Prostate gland (tissue), 2 donors: ENCODE results near the gene OS9. TPM values are rescaled to one million over a fixed set of nuclear protein-coding genes. Genes with fewer than 3 reads are reported as not detected.

ENCODE experiments used
- DNase-seq: peaks from one replicate; pipeline ENCODE4 v3.0.0-alpha.2; 2019; ENCODE audit warnings: low spot score
- H3K27ac ChIP-seq, 2 donors: fragments of 200-600 bp; sonication (generic); 2 replicates each; pipeline ENCODE4 v1.5.1; 2017 to 2019
- H3K27me3 ChIP-seq: fragments of 200-600 bp; sonication (generic); replicated peaks from 2 replicates; pipeline ENCODE4 v1.5.1; 2019; ENCODE audit not compliant: insufficient read depth
- H3K36me3 ChIP-seq, 2 donors: fragments of 200-600 bp; sonication (generic); 1 replicate in 1 of 2; 2 replicates in 1 of 2; pipeline versions ENCODE4 v1.5.1 to v1.8.1; 2017 to 2019
- H3K4me1 ChIP-seq: fragments of 200-600 bp; sonication (generic); replicated peaks from 2 replicates; pipeline ENCODE4 v1.5.1; 2019
- H3K4me3 ChIP-seq, 2 donors: fragments of 200-600 bp; sonication (generic); 2 replicates each; pipeline ENCODE4 v1.5.1; 2017 to 2019
- H3K9me3 ChIP-seq: fragments of 200-600 bp; sonication (generic); 2 replicates; pipeline ENCODE4 v1.5.1; 2017
- CTCF ChIP-seq, 4 experiments: fragments of 200-600 bp in 2 of 4; fragments of 450-650 bp in 2 of 4; sonication (generic) in 2 of 4; IDR thresholded peaks; 1 replicate in 3 of 4; 2 replicates in 1 of 4; pipeline ENCODE4 v1.5.1; 2016 to 2019; ENCODE audit warnings: antibody characterized with exemption in 4 of 4, mild to moderate bottlenecking in 2 of 4, moderate library complexity in 2 of 4
- POLR2A ChIP-seq: fragments of 450-650 bp; IDR thresholded peaks from one replicate; pipeline ENCODE4 v1.6.1; 2016; ENCODE audit warnings: antibody characterized with exemption, mild to moderate bottlenecking
- POLR2AphosphoS5 ChIP-seq: sonication (generic); formaldehyde crosslinking; IDR thresholded peaks from one replicate; pipeline ENCODE4 v1.6.1; 2017; ENCODE audit warnings: antibody characterized with exemption
- WGBS: methylation state at CpG from one replicate; pipeline ENCODE4 v1.1.5; 2018; 5-methylcytosine and 5-hydroxymethylcytosine counted together
- intact Hi-C: fragments of 100-400 bp; cut with DNase I; formaldehyde crosslinking; loops from one replicate; pipeline ENCODE4 v1.14.2; 2022
- total RNA-seq, 2 donors: library from RNA; depleted of rRNA; stranded (reverse); fragments of >200 nt; gene quantifications; one replicate each; pipeline ENCODE4 v1.1.0, GENCODE V29; 2016

The OS9 gene
- total RNA-seq, 2 donors from 2014 or later = 210 to 321 TPM

DNA sequence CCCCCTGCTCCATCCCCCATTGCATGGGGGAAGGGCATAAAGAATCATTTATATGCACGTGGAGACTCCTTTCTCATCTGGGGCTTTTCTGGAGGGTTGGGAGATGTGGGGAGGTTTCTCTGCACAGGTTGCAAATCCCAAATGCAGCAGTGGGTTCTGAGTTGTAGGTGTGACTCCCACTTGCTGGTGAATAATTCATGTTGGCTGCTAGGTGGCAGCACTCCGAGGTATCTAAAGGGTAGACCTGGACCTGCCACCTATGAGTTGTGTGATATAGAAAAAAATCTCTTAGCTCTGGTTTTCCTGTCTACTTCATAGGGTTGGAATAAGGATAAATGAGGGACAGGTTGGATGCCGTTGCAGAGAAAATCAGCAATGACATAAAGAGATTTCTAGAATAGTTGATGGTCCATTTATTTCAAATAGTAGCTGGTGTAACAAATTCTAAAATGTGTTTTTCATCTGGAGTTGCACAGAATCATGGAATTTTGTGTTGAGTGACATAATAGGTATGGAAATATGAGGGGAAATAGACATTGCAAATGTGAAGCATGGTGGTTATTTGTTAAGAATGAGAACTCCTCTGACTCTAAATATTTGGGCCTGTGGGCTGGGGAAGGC lies 65.5 kb downstream of the OS9 start:
- DNase-seq = no peak
- Histone ChIP-seq H3K36me3 (no peaks in the 10 kb centered on the region), H3K4me3 (no peak overlapping the region), H3K4me1 (peaks cover 3% of the 10 kb centered on the region), H3K9me3 (no peaks in the 10 kb centered on the region), H3K27me3 (no peaks in the 10 kb centered on the region), H3K27ac (no peak overlapping the region)
- intact Hi-C loops = no loop called here
- TF ChIP-seq CTCF (IDR thresholded peaks at IDR 0.05) (peak in 2 of 4 experiments; percentile 15 to 41), POLR2AphosphoS5 (no peak), POLR2A (no peak)
- WGBS = 31% methylated on average over 3 of the region's 3 CpGs

DNA sequence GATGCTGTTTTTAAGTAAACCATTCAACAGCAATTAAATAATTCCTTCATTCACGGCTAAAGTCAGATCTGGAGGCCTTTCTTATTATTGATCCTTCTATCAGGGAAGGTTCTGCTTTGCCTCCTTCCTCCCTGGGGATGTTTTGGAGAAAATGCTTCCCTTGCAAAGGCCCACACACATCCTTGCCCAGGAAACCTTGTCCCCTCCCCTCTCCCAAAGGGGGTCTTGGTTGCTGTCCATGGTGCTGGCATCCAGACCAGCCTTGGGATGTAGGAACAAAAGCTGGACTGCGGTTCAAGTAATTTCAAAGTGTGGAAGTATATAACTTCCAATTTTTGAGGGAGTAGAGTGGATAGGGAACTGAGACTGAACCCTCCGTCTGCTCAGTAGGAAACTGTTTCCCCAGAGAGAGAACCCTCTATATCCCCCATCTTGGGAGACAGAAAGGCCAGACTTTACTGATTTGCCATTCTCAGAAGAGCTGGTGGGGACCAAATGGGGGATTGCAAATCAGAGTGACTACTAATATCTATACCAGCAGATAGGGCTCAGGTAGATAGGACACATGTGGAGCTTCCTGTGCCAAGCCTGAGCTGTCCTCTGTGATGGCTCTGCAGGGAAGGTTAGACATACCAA lies 66.5 kb downstream of the OS9 start:
- Histone ChIP-seq H3K27me3 (no peaks in the 10 kb centered on the region), H3K9me3 (no peaks in the 10 kb centered on the region), H3K27ac (no peak overlapping the region), H3K36me3 (no peaks in the 10 kb centered on the region), H3K4me3 (no peak overlapping the region), H3K4me1 (peaks cover 10% of the 10 kb centered on the region)
- no peak for DNase-seq
- 95% methylated on average over 3 of the region's 3 CpGs for WGBS
- TF ChIP-seq POLR2A (no peak), POLR2AphosphoS5 (no peak), CTCF (IDR thresholded peaks at IDR 0.05) (no peak)
- intact Hi-C loops = no loop called here

DNA sequence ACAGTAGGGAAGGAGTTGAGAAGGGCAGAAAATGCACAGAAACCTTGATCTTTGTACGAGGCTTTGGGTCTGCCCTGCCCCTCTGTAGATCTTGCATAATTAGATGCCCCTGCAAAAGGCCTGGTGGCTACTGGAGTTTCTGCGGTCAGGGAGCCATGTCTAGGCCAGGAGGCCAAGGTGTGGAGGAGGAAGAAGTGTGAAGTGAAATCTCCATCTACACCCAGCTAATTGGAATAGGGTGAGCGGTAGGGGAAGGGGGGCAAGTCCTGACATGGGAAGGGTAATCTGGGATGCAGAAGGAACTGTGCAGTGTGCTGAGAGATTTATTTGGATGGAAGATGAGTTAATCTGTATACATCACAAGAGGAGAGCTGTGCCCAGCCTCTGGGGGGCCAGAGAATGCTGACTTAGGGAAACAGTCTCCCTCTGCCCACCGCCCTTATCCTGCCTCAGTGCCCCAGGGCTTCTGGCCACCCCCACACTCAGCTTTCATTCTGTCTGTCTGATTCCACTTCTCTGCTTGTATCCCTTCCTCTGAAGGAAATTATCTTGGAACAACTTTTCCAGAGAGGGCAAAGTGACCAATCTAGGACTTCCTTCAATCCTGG lies 67.6 kb downstream of the OS9 start:
- no peak overlapping the region for H3K4me3 ChIP-seq
- intact Hi-C loops = no loop called here
- H3K4me1 ChIP-seq = peaks cover 16% of the 10 kb centered on the region
- DNase-seq = no peak
- no peaks in the 10 kb centered on the region for H3K9me3 ChIP-seq
- H3K36me3 ChIP-seq = no peaks in the 10 kb centered on the region
- no peak overlapping the region for H3K27ac ChIP-seq
- no peaks in the 10 kb centered on the region for H3K27me3 ChIP-seq
- TF ChIP-seq CTCF (IDR thresholded peaks at IDR 0.05) (no peak), POLR2A (no peak), POLR2AphosphoS5 (no peak)
- WGBS = 92% methylated on average over 4 of the region's 4 CpGs

DNA sequence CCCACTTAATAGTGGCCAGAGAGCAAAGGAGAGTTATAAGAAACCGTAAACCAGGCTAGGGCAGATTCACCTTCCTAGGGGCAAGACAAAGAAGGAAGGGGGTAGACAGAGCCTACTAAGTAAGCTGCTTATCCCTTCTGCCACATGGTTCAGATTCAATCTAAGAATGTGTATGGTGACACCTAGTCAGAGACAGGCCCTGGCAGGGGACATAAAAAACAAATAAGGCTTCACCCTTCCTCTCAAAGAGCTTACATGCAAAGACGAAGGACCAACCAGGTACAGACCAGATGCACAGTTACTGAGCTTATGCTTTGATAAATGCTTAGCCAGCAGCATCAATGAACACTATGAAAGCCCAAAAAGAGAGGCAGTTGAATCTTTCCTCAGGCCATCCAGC lies 68.5 kb downstream of the OS9 start:
- no peak for TF ChIP-seq POLR2A
- TF ChIP-seq CTCF (IDR thresholded peaks at IDR 0.05) = no peak
- TF ChIP-seq POLR2AphosphoS5 = no peak
- Histone ChIP-seq H3K27me3 (no peaks in the 10 kb centered on the region), H3K27ac (no peak overlapping the region), H3K4me1 (peaks cover 19% of the 10 kb centered on the region), H3K9me3 (no peaks in the 10 kb centered on the region), H3K4me3 (no peak overlapping the region), H3K36me3 (no peaks in the 10 kb centered on the region)
- DNase-seq = no peak
- intact Hi-C loops = no loop called here
- WGBS = 91% methylated on average over 2 of the region's 2 CpGs
